ENCODE results near the gene ST6GALNAC3. TPM values are rescaled to one million over a fixed set of nuclear protein-coding genes. Genes with fewer than 3 reads are reported as not detected.

ST6GALNAC3 gene
- total RNA-seq, 1 donor from 2014 or later: 0.72 TPM

- ATAC-seq: no peak
Measured at GRCh38 chr1:76354236-76354635, 279.7 kb downstream of the ST6GALNAC3 start.

- no peak for ATAC-seq
Measured at GRCh38 chr1:76366726-76367125, 292.2 kb downstream of the ST6GALNAC3 start.

- no peak for ATAC-seq
Measured at GRCh38 chr1:76371941-76372340, 297.4 kb downstream of the ST6GALNAC3 start.

- ATAC-seq: no peak
Measured at GRCh38 chr1:76374086-76374485, 299.5 kb downstream of the ST6GALNAC3 start.

GRCh38 chr1:76377247-76377646, 302.7 kb downstream of the ST6GALNAC3 start:
- no peak for ATAC-seq

GRCh38 chr1:76379506-76379905, 305.0 kb downstream of the ST6GALNAC3 start:
- no peak for ATAC-seq

- ATAC-seq: no peak
Measured at GRCh38 chr1:76381450-76382097, 307.0 kb downstream of the ST6GALNAC3 start.

GRCh38 chr1:76388261-76388660, 313.7 kb downstream of the ST6GALNAC3 start:
- no peak for ATAC-seq

GRCh38 chr1:76390456-76390855, 315.9 kb downstream of the ST6GALNAC3 start:
- no peak for ATAC-seq

GRCh38 chr1:76395059-76395458, 320.5 kb downstream of the ST6GALNAC3 start:
- no peak for ATAC-seq

- ATAC-seq: no peak
Measured at GRCh38 chr1:76402128-76402527, 327.6 kb downstream of the ST6GALNAC3 start.

- no peak for ATAC-seq
Measured at GRCh38 chr1:76408303-76408702, 333.8 kb downstream of the ST6GALNAC3 start.

- no peak for ATAC-seq
Measured at GRCh38 chr1:76410499-76410898, 336.0 kb downstream of the ST6GALNAC3 start.

GRCh38 chr1:76418531-76418930, 344.0 kb downstream of the ST6GALNAC3 start:
- ATAC-seq: no peak

GRCh38 chr1:76419603-76420002, 345.1 kb downstream of the ST6GALNAC3 start:
- ATAC-seq: no peak

GRCh38 chr1:76425201-76426145, 350.9 kb downstream of the ST6GALNAC3 start:
- ATAC-seq: peak; percentile 48

GRCh38 chr1:76426606-76427005, 352.1 kb downstream of the ST6GALNAC3 start:
- no peak for ATAC-seq

- ATAC-seq: no peak
Measured at GRCh38 chr1:76428028-76428427, 353.5 kb downstream of the ST6GALNAC3 start.

- ATAC-seq: no peak
Measured at GRCh38 chr1:76430531-76430930, 356.0 kb downstream of the ST6GALNAC3 start.

- ATAC-seq: no peak
Measured at GRCh38 chr1:76433526-76433925, 359.0 kb downstream of the ST6GALNAC3 start.

- no peak for ATAC-seq
Measured at GRCh38 chr1:76443217-76443616, 368.7 kb downstream of the ST6GALNAC3 start.

GRCh38 chr1:76444773-76445172, 370.2 kb downstream of the ST6GALNAC3 start:
- ATAC-seq: no peak

- ATAC-seq: no peak
Measured at GRCh38 chr1:76450229-76450628, 375.7 kb downstream of the ST6GALNAC3 start.

- ATAC-seq: no peak
Measured at GRCh38 chr1:76463278-76463677, 388.7 kb downstream of the ST6GALNAC3 start.
